ENCODE data around the gene OSBPL1A. TPM values are rescaled to one million over a fixed set of nuclear protein-coding genes. Genes with fewer than 3 reads are reported as not detected.
"Not testable (repeated sequence)": the region's sequence is repeated elsewhere in the genome, so short reads cannot be mapped to it uniquely, and the experiment has no call there.

Gene OSBPL1A
- total RNA-seq, 1 donor from 2014 or later: 82.8 TPM

- Histone ChIP-seq H3K27me3 (ENCODE audit: low read depth) (no peaks in the 10 kb centered on the region), H3K4me3 (no peak overlapping the region), H3K4me1 (peaks cover 7% of the 10 kb centered on the region), H3K9me3 (replicated peaks) (no peaks in the 10 kb centered on the region), H3K27ac (replicated peaks) (no peak overlapping the region), H3K36me3 (peaks cover 85% of the 10 kb centered on the region)
- DNase-seq: no peak
- intact Hi-C loops (cut with micrococcal nuclease): no loop called here
- no peak for TF ChIP-seq CTCF (IDR thresholded peaks at IDR 0.05; ENCODE audit: borderline replicate concordance)
These were observed 239.8 kb downstream of the OSBPL1A start for GRCh38 chr18:24157855-24158254.

GRCh38 chr18:24153397-24153796, 244.2 kb downstream of the OSBPL1A start:
- Histone ChIP-seq H3K27me3 (ENCODE audit: low read depth) (no peaks in the 10 kb centered on the region), H3K27ac (replicated peaks) (no peak overlapping the region), H3K4me3 (no peak overlapping the region), H3K4me1 (no peaks in the 10 kb centered on the region), H3K36me3 (peaks cover 57% of the 10 kb centered on the region), H3K9me3 (replicated peaks) (no peaks in the 10 kb centered on the region)
- intact Hi-C loops (cut with micrococcal nuclease): no loop called here
- no peak for TF ChIP-seq CTCF (IDR thresholded peaks at IDR 0.05; ENCODE audit: borderline replicate concordance)
- no peak for DNase-seq

- not testable (repeated sequence) for DNase-seq
These were observed 248.0 kb downstream of the OSBPL1A start for GRCh38 chr18:24149591-24149990.

GRCh38 chr18:24142376-24142775, 255.2 kb downstream of the OSBPL1A start:
- intact Hi-C loops (cut with micrococcal nuclease): no loop called here

More at GRCh38 chr18:24149591-24149990, 248.0 kb downstream of the OSBPL1A start:
- H3K4me3 ChIP-seq; H3K4me1 ChIP-seq; intact Hi-C loops (cut with micrococcal nuclease); H3K9me3 ChIP-seq (replicated peaks); H3K27ac ChIP-seq (replicated peaks); H3K27me3 ChIP-seq (ENCODE audit: low read depth): not testable (repeated sequence)
- peaks cover 32% of the 10 kb centered on the region for H3K36me3 ChIP-seq

GRCh38 chr18:24140697-24141096, 256.9 kb downstream of the OSBPL1A start:
- TF ChIP-seq CTCF (IDR thresholded peaks at IDR 0.05; ENCODE audit: borderline replicate concordance): no peak
- H3K4me3 ChIP-seq: no peak overlapping the region
- intact Hi-C loops (cut with micrococcal nuclease): no loop called here
- no peaks in the 10 kb centered on the region for H3K9me3 ChIP-seq (replicated peaks)
- H3K4me1 ChIP-seq: peaks cover 13% of the 10 kb centered on the region
- H3K27me3 ChIP-seq (ENCODE audit: low read depth): no peaks in the 10 kb centered on the region
- no peak for DNase-seq
- H3K36me3 ChIP-seq: no peaks in the 10 kb centered on the region
- H3K27ac ChIP-seq (replicated peaks): no peak overlapping the region

More at GRCh38 chr18:24142376-24142775, 255.2 kb downstream of the OSBPL1A start:
- Histone ChIP-seq H3K4me3 (no peak overlapping the region), H3K27ac (replicated peaks) (no peak overlapping the region), H3K9me3 (replicated peaks) (no peaks in the 10 kb centered on the region), H3K36me3 (no peaks in the 10 kb centered on the region), H3K27me3 (ENCODE audit: low read depth) (no peaks in the 10 kb centered on the region), H3K4me1 (peaks cover 13% of the 10 kb centered on the region)
- no peak for TF ChIP-seq CTCF (IDR thresholded peaks at IDR 0.05; ENCODE audit: borderline replicate concordance)
- no peak for DNase-seq

- Histone ChIP-seq H3K9me3 (replicated peaks) (no peaks in the 10 kb centered on the region), H3K36me3 (no peaks in the 10 kb centered on the region), H3K27ac (replicated peaks) (no peak within 1 kb of the TSS), H3K27me3 (ENCODE audit: low read depth) (no peaks in the 10 kb centered on the region), H3K4me3 (peak within 1 kb of the TSS; percentile 74), H3K4me1 (peaks cover 13% of the 10 kb centered on the region)
- TF ChIP-seq CTCF (IDR thresholded peaks at IDR 0.05; ENCODE audit: borderline replicate concordance): no peak
- intact Hi-C loops (cut with micrococcal nuclease): no loop called here
- peak; percentile 51 for DNase-seq
These were observed 258.6 kb downstream of the OSBPL1A start, which contains the start of gene CABYR for GRCh38 chr18:24138789-24139616. Gene CABYR (plus strand): TSS chr18:24139062. CDS start chr18:24143115, 4,053 bp downstream.
